Activated CD8-positive, alpha-beta memory T cell treated with anti-CD3 and anti-CD28 coated beads, Interleukin-2, amount 10 ng/mL, durations not matched to agents 7 days and 5 days (primary cell): ENCODE data around the gene EIF2AK2. TPM values are rescaled to one million over a fixed set of nuclear protein-coding genes. Genes with fewer than 3 reads are reported as not detected.
A peak's percentile ranks its signal among the peaks of the same experiment; 100 is the strongest.

Source experiments
- ATAC-seq: fragments of 150-1000 bp; cut with Tn5 transposase; one replicate; pipeline ENCODE4 v1.10.0; 2021; ENCODE audit warnings: moderate library complexity
- CTCF ChIA-PET: fragments of 350-600 bp; sonication (Branson Sonifier 250); formaldehyde crosslinking; loops from one replicate; lab custom pipeline; 2021; ENCODE audit warnings: antibody characterized with exemption; lab: Charles Lee
- DNase-seq: peaks from one replicate; pipeline ENCODE4 v3.0.0-alpha.2; 2020
- H3K27ac Mint-ChIP-seq: one replicate; pipeline ENCODE4 v1.8.0; 2021; ENCODE audit warnings: mild to moderate bottlenecking, mixed read lengths
- H3K27me3 Mint-ChIP-seq: one replicate; pipeline ENCODE4 v1.8.0; 2021; ENCODE audit warnings: mixed read lengths
- H3K36me3 Mint-ChIP-seq: one replicate; pipeline ENCODE4 v1.8.0; 2021; ENCODE audit warnings: mild to moderate bottlenecking, mixed read lengths
- H3K4me1 Mint-ChIP-seq: one replicate; pipeline ENCODE4 v1.8.0; 2021; ENCODE audit warnings: mixed read lengths
- H3K4me3 Mint-ChIP-seq: one replicate; pipeline ENCODE4 v1.8.0; 2021; ENCODE audit warnings: mild to moderate bottlenecking, moderate library complexity, mixed read lengths
- H3K9me3 Mint-ChIP-seq: one replicate; pipeline ENCODE4 v1.8.0; 2022; ENCODE audit warnings: low read depth, mixed read lengths
- total RNA-seq, 2 experiments: library from RNA; stranded (reverse); gene quantifications; one replicate each; pipeline ENCODE4 v1.2.3, GENCODE V29; 2021

The EIF2AK2 gene
- total RNA-seq, 2 experiments from 2014 or later: 115 to 175 TPM

- H3K27me3 Mint-ChIP-seq: no peaks in the 10 kb centered on the region
- H3K27ac Mint-ChIP-seq: peak overlapping the region; percentile 74
- peak overlapping the region; percentile 9 for H3K4me3 Mint-ChIP-seq
- peaks cover 43% of the 10 kb centered on the region for H3K4me1 Mint-ChIP-seq
- ATAC-seq (no peak), DNase-seq (no peak)
- H3K36me3 Mint-ChIP-seq: peaks cover 45% of the 10 kb centered on the region
- CTCF ChIA-PET: no interaction called here
- H3K9me3 Mint-ChIP-seq: no peaks in the 10 kb centered on the region
Measured at GRCh38 chr2:37080689-37081088, 76.1 kb downstream of the EIF2AK2 start.

GRCh38 chr2:37080266-37080665 is 76.5 kb downstream of the EIF2AK2 start:
- ATAC-seq: no peak
- Mint-ChIP-seq H3K4me1 (peaks cover 43% of the 10 kb centered on the region), H3K27ac (peak overlapping the region; percentile 74), H3K9me3 (no peaks in the 10 kb centered on the region), H3K4me3 (peak overlapping the region; percentile 9), H3K36me3 (peaks cover 45% of the 10 kb centered on the region), H3K27me3 (no peaks in the 10 kb centered on the region)
- CTCF ChIA-PET: no interaction called here
- DNase-seq: no peak

- CTCF ChIA-PET: interaction anchor here (0.5 kb wide), 1 partner anchor 154 kb away, joined by 3 read pairs; no protein-coding TSS in a partner anchor
Measured at GRCh38 chr2:37070931-37071330, 85.8 kb downstream of the EIF2AK2 start.

GRCh38 chr2:37068686-37069085 is 88.1 kb downstream of the EIF2AK2 start:
- DNase-seq (no peak), ATAC-seq (no peak)
- no peaks in the 10 kb centered on the region for H3K9me3 Mint-ChIP-seq
- H3K4me3 Mint-ChIP-seq: no peak overlapping the region
- H3K4me1 Mint-ChIP-seq: peaks cover 4% of the 10 kb centered on the region
- peaks cover 24% of the 10 kb centered on the region for H3K36me3 Mint-ChIP-seq
- no peak overlapping the region for H3K27ac Mint-ChIP-seq
- no peaks in the 10 kb centered on the region for H3K27me3 Mint-ChIP-seq
- CTCF ChIA-PET: no interaction called here

More at GRCh38 chr2:37070931-37071330, 85.8 kb downstream of the EIF2AK2 start:
- no peaks in the 10 kb centered on the region for H3K27me3 Mint-ChIP-seq
- DNase-seq (no peak), ATAC-seq (no peak)
- peaks cover 4% of the 10 kb centered on the region for H3K4me1 Mint-ChIP-seq
- no peak overlapping the region for H3K27ac Mint-ChIP-seq
- H3K36me3 Mint-ChIP-seq: peaks cover 30% of the 10 kb centered on the region
- no peaks in the 10 kb centered on the region for H3K9me3 Mint-ChIP-seq
- H3K4me3 Mint-ChIP-seq: no peak overlapping the region

- Mint-ChIP-seq H3K4me3 (no peak overlapping the region), H3K36me3 (peaks cover 28% of the 10 kb centered on the region), H3K27ac (no peak overlapping the region), H3K4me1 (peaks cover 4% of the 10 kb centered on the region), H3K9me3 (no peaks in the 10 kb centered on the region), H3K27me3 (no peaks in the 10 kb centered on the region)
- DNase-seq (no peak), ATAC-seq (no peak)
- CTCF ChIA-PET: no interaction called here
Measured at GRCh38 chr2:37061776-37062175, 95.0 kb downstream of the EIF2AK2 start.

- Mint-ChIP-seq H3K27ac (no peak overlapping the region), H3K36me3 (peaks cover 33% of the 10 kb centered on the region), H3K9me3 (no peaks in the 10 kb centered on the region), H3K4me3 (no peak overlapping the region), H3K27me3 (no peaks in the 10 kb centered on the region), H3K4me1 (peaks cover 4% of the 10 kb centered on the region)
- ATAC-seq: no peak
- CTCF ChIA-PET: no interaction called here
- DNase-seq: no peak
Measured at GRCh38 chr2:37061013-37061711, 95.6 kb downstream of the EIF2AK2 start.

- DNase-seq: no peak
- CTCF ChIA-PET: no interaction called here
- peaks cover 33% of the 10 kb centered on the region for H3K36me3 Mint-ChIP-seq
- ATAC-seq: no peak
- no peaks in the 10 kb centered on the region for H3K9me3 Mint-ChIP-seq
- H3K27me3 Mint-ChIP-seq: no peaks in the 10 kb centered on the region
- H3K4me3 Mint-ChIP-seq: no peak overlapping the region
- H3K27ac Mint-ChIP-seq: no peak overlapping the region
- peaks cover 4% of the 10 kb centered on the region for H3K4me1 Mint-ChIP-seq
Measured at GRCh38 chr2:37060446-37060845, 96.3 kb downstream of the EIF2AK2 start.

GRCh38 chr2:37059841-37060240 is 96.9 kb downstream of the EIF2AK2 start:
- DNase-seq (no peak), ATAC-seq (no peak)
- H3K4me1 Mint-ChIP-seq: peaks cover 4% of the 10 kb centered on the region
- H3K9me3 Mint-ChIP-seq: no peaks in the 10 kb centered on the region
- no peak overlapping the region for H3K4me3 Mint-ChIP-seq
- H3K36me3 Mint-ChIP-seq: peaks cover 33% of the 10 kb centered on the region
- CTCF ChIA-PET: no interaction called here
- no peaks in the 10 kb centered on the region for H3K27me3 Mint-ChIP-seq
- no peak overlapping the region for H3K27ac Mint-ChIP-seq

- Mint-ChIP-seq H3K27ac (no peak overlapping the region), H3K27me3 (no peaks in the 10 kb centered on the region), H3K4me1 (no peaks in the 10 kb centered on the region), H3K4me3 (no peak overlapping the region), H3K9me3 (no peaks in the 10 kb centered on the region), H3K36me3 (peaks cover 31% of the 10 kb centered on the region)
- no peak for ATAC-seq
- CTCF ChIA-PET: interaction anchor here (0.6 kb wide), 1 partner anchor 103 kb away, joined by 3 read pairs; no protein-coding TSS in a partner anchor
- DNase-seq: no peak
Measured at GRCh38 chr2:37052600-37053332, 104.0 kb downstream of the EIF2AK2 start.

Other genes with a start within 250 kb of the EIF2AK2 start
- 10 to 100 TPM; 27.7 to 30.8 TPM for gene STRN, start 190.4 kb downstream of the EIF2AK2 start, total RNA-seq
- gene HEATR5B, start 72.6 kb downstream of the EIF2AK2 start, total RNA-seq: 10 to 100 TPM; 14.8 to 15.2 TPM
- 10 to 100 TPM in 1 of 2 experiments, 1 to 10 TPM in 1; 9.9 to 12.8 TPM for gene GPATCH11, start 72.5 kb downstream of the EIF2AK2 start, total RNA-seq
- not detected for gene SULT6B1, start 31.7 kb upstream of the EIF2AK2 start, total RNA-seq
- gene CEBPZOS, start 39.5 kb upstream of the EIF2AK2 start, total RNA-seq: 10 to 100 TPM; 35.6 to 37.9 TPM
- 10 to 100 TPM; 52.2 to 73.3 TPM for gene CEBPZ, start 74.6 kb upstream of the EIF2AK2 start, total RNA-seq
- gene NDUFAF7, start 74.7 kb upstream of the EIF2AK2 start, total RNA-seq: 10 to 100 TPM; 18.1 to 24.8 TPM
- 10 to 100 TPM; 26.0 to 39.6 TPM for gene PRKD3, start 167.9 kb upstream of the EIF2AK2 start, total RNA-seq
- 1 to 10 TPM in 1 of 2 experiments, not detected in 1; 1.9 TPM for gene QPCT, start 187.7 kb upstream of the EIF2AK2 start, total RNA-seq